A375 (cell line): ENCODE measurements around the gene OR6N2. TPM values are rescaled to one million over a fixed set of nuclear protein-coding genes. Genes with fewer than 3 reads are reported as not detected.

Experiments
- small RNA-seq: library from RNA; depleted of rRNA; stranded (forward); fragments of <200 nt; gene quantifications from one replicate; pipeline ENCODE3, GENCODE V24; 2014
- total RNA-seq: library from RNA; depleted of rRNA; stranded (reverse); fragments of >200 nt; shearing (Covaris generic); gene quantifications from 2 replicates; pipeline ENCODE4 v1.2.3, GENCODE V29; 2014; rRNA removed

Gene OR6N2, protein sequence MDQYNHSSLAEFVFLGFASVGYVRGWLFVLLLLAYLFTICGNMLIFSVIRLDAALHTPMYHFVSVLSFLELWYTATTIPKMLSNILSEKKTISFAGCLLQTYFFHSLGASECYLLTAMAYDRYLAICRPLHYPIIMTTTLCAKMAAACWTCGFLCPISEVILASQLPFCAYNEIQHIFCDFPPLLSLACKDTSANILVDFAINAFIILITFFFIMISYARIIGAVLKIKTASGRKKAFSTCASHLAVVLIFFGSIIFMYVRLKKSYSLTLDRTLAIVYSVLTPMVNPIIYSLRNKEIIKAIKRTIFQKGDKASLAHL
- total RNA-seq: not detected in 2 replicates

DNA sequence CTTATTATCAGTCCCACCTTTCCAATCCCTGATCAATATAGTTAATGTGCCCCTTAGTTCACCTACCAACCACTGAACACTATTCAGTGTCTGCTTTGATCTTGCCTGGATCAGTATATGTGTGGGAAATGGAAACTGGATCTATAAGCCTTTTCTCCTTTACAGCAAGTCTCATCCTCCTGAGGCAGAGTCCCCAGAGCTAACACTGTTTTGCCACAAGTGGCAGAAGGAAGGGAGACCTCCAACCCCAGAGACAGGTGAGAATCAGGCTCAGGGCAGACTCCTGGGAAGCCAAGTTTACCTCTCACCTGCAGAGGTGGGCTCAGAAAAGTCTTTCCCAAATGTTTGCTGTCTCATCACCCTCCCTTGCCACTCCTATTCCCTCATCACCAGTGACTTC lies at the start of gene OR6N2:
Gene OR6N2, minus strand, starts transcription at position 101 of the 400 bp plus-strand sequence. CDS start 3,569 bp downstream, outside the sequence.

GRCh38 chr1:158771950-158772866 lies 8.8 kb downstream of the OR6N2 start, which contains the start of gene OR6N1:
Gene OR6N1 (minus strand): TSS chr1:158772195. CDS start chr1:158766682, 5,513 bp downstream.

GRCh38 chr1:158754420-158754819 lies 26.6 kb downstream of the OR6N2 start, which contains the start of gene OR6K6:
Gene OR6K6 (plus strand): TSS chr1:158754720. CDS start chr1:158754888, 168 bp downstream.

Small RNAs within 50 kb of the gene (small RNA-seq; reads per million reads assigned to genes)
- gene OR2AQ1P: not detected

Other genes starting within 250 kb of the OR6N2 start
- gene OR6Y1, start 226.8 kb downstream of the OR6N2 start, total RNA-seq: not detected in 2 replicates
- not detected in 2 replicates for gene OR6P1, start 210.6 kb downstream of the OR6N2 start, total RNA-seq
- gene OR10X1, start 201.3 kb downstream of the OR6N2 start, total RNA-seq: not detected in 2 replicates
- not detected in 2 replicates for gene OR10Z1, start 175.9 kb downstream of the OR6N2 start, total RNA-seq
- not detected in 2 replicates for gene SPTA1, start 94.5 kb downstream of the OR6N2 start, total RNA-seq
- gene OR6K2, start 80.6 kb downstream of the OR6N2 start, total RNA-seq: not detected in 2 replicates
- not detected in 2 replicates for gene OR6K3, start 60.5 kb downstream of the OR6N2 start, total RNA-seq
- not detected in 2 replicates for gene OR6K6, start 26.5 kb downstream of the OR6N2 start, total RNA-seq
- not detected in 2 replicates for gene OR6N1, start 9.0 kb downstream of the OR6N2 start, total RNA-seq
- gene MNDA, start 50.1 kb upstream of the OR6N2 start, total RNA-seq: not detected in 2 replicates
- not detected in 2 replicates for gene PYHIN1, start 150.3 kb upstream of the OR6N2 start, total RNA-seq
- 68.0 and 81.2 TPM in 2 replicates for gene IFI16, start 228.7 kb upstream of the OR6N2 start, total RNA-seq